HG02588 (cell line): ENCODE results near the gene ATPAF2.

Source experiments
- ATAC-seq: cut with Tn5 transposase; IDR thresholded peaks from one replicate; pipeline ENCODE4 v1.9.1; 2021; ENCODE audit warnings: mild to moderate bottlenecking, moderate library complexity; ENCODE audit not compliant: unreplicated experiment

ATPAF2 gene

GRCh38 chr17:18038861-18039534, at the start of gene ATPAF2, which contains the start of gene GID4:
TSS of gene ATPAF2 (minus strand) at chr17:18039168. CDS start at chr17:18039013, 155 bp downstream.
TSS of gene GID4 (plus strand) at chr17:18039408. CDS start at chr17:18039465, 57 bp downstream.
- ATAC-seq, result peak; percentile 80

- peak; percentile 83 for ATAC-seq
Observed at GRCh38 chr17:18087610-18088491, 48.9 kb upstream of the ATPAF2 start, which contains the start of gene DRG2. TSS of gene DRG2 (plus strand) at chr17:18087948. CDS start at chr17:18088024, 76 bp downstream.

- no peak for ATAC-seq
Observed at GRCh38 chr17:18084256-18084655, 45.3 kb upstream of the ATPAF2 start.

- no peak for ATAC-seq
Observed at GRCh38 chr17:18079543-18079942, 40.6 kb upstream of the ATPAF2 start.

GRCh38 chr17:18076936-18077335, 38.0 kb upstream of the ATPAF2 start:
- no peak for ATAC-seq

- ATAC-seq, result no peak
Observed at GRCh38 chr17:18074566-18075272, 35.8 kb upstream of the ATPAF2 start.

GRCh38 chr17:18071751-18072150, 32.8 kb upstream of the ATPAF2 start:
- ATAC-seq, result no peak

- ATAC-seq, result no peak
Observed at GRCh38 chr17:18070861-18071340, 31.9 kb upstream of the ATPAF2 start.

GRCh38 chr17:18069101-18069500, 30.1 kb upstream of the ATPAF2 start:
- ATAC-seq, result no peak

GRCh38 chr17:18066866-18067265, 27.9 kb upstream of the ATPAF2 start:
- ATAC-seq, result no peak

GRCh38 chr17:18065546-18065945, 26.6 kb upstream of the ATPAF2 start:
- ATAC-seq, result no peak

- ATAC-seq, result no peak
Observed at GRCh38 chr17:18064053-18064452, 25.1 kb upstream of the ATPAF2 start.

- ATAC-seq, result no peak
Observed at GRCh38 chr17:18059283-18059682, 20.3 kb upstream of the ATPAF2 start.

GRCh38 chr17:18056214-18056613, 17.2 kb upstream of the ATPAF2 start:
- no peak for ATAC-seq

- ATAC-seq, result no peak
Observed at GRCh38 chr17:18055597-18055996, 16.6 kb upstream of the ATPAF2 start.

GRCh38 chr17:18045691-18046350, 6.9 kb upstream of the ATPAF2 start:
- ATAC-seq, result no peak

GRCh38 chr17:18044609-18045008, 5.6 kb upstream of the ATPAF2 start:
- ATAC-seq, result no peak

GRCh38 chr17:18043491-18043890, 4.5 kb upstream of the ATPAF2 start:
- no peak for ATAC-seq

GRCh38 chr17:18042983-18043382, 4.0 kb upstream of the ATPAF2 start:
- ATAC-seq, result no peak

GRCh38 chr17:18041776-18042175, 2.8 kb upstream of the ATPAF2 start:
- ATAC-seq, result no peak
